NB4 (cell line): ENCODE data around the gene ALG8.

Experiments
- DNase-seq: peaks from one replicate; pipeline ENCODE4 v3.0.0; 2010; ENCODE audit warnings: low read depth
- H3K4me3 ChIP-seq: one replicate; pipeline ENCODE4 v1.5.1; 2011; ENCODE audit warnings: mild to moderate bottlenecking, low read depth, low read length, moderate library complexity
- MYC ChIP-seq: IDR thresholded peaks from 2 replicates; pipeline ENCODE4 v1.6.1; 2011; ENCODE audit warnings: low read depth, low read length
- POLR2A ChIP-seq: IDR thresholded peaks from 2 replicates; pipeline ENCODE4 v1.6.1; 2011; ENCODE audit warnings: mild to moderate bottlenecking; ENCODE audit not compliant: insufficient read length; ENCODE audit errors: extremely low read depth
- TF ChIP-seq, protein P1 (sequence below): IDR thresholded peaks from one replicate; pipeline ENCODE4 v1.5.1; 2012; ENCODE audit warnings: low read depth, low read length
- TF ChIP-seq, protein P2 (sequence below): IDR thresholded peaks from 2 replicates; pipeline ENCODE4 v1.6.1; 2011; ENCODE audit warnings: low read depth, low read length

The ALG8 gene

DNA sequence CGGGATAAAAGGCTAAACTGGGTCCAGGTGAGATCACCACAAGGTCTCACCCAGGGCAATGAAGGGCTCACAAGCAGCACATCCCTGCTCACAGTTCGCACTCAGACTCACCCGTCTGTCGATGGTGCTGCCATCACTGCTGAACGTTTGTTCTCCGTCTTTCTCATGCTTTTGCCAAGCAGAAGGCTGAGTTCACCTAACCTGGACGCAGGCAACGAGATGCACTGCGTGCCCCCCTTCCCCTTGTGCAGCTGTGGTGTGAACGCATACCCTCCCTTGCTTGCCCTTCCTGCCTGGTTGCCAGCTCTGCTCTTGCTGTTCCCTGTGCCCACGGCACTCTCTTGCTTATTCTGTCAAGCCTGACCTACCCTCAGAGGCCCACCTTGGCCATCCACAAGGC, 31.0 kb upstream of the ALG8 start:
- DNase-seq: no peak
- TF ChIP-seq MYC (no peak), POLR2A (no peak)
- TF ChIP-seq, protein P1, sequence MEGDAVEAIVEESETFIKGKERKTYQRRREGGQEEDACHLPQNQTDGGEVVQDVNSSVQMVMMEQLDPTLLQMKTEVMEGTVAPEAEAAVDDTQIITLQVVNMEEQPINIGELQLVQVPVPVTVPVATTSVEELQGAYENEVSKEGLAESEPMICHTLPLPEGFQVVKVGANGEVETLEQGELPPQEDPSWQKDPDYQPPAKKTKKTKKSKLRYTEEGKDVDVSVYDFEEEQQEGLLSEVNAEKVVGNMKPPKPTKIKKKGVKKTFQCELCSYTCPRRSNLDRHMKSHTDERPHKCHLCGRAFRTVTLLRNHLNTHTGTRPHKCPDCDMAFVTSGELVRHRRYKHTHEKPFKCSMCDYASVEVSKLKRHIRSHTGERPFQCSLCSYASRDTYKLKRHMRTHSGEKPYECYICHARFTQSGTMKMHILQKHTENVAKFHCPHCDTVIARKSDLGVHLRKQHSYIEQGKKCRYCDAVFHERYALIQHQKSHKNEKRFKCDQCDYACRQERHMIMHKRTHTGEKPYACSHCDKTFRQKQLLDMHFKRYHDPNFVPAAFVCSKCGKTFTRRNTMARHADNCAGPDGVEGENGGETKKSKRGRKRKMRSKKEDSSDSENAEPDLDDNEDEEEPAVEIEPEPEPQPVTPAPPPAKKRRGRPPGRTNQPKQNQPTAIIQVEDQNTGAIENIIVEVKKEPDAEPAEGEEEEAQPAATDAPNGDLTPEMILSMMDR: no peak
- TF ChIP-seq, protein P2, sequence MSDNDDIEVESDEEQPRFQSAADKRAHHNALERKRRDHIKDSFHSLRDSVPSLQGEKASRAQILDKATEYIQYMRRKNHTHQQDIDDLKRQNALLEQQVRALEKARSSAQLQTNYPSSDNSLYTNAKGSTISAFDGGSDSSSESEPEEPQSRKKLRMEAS: no peak
- no peak overlapping the region for H3K4me3 ChIP-seq

DNA sequence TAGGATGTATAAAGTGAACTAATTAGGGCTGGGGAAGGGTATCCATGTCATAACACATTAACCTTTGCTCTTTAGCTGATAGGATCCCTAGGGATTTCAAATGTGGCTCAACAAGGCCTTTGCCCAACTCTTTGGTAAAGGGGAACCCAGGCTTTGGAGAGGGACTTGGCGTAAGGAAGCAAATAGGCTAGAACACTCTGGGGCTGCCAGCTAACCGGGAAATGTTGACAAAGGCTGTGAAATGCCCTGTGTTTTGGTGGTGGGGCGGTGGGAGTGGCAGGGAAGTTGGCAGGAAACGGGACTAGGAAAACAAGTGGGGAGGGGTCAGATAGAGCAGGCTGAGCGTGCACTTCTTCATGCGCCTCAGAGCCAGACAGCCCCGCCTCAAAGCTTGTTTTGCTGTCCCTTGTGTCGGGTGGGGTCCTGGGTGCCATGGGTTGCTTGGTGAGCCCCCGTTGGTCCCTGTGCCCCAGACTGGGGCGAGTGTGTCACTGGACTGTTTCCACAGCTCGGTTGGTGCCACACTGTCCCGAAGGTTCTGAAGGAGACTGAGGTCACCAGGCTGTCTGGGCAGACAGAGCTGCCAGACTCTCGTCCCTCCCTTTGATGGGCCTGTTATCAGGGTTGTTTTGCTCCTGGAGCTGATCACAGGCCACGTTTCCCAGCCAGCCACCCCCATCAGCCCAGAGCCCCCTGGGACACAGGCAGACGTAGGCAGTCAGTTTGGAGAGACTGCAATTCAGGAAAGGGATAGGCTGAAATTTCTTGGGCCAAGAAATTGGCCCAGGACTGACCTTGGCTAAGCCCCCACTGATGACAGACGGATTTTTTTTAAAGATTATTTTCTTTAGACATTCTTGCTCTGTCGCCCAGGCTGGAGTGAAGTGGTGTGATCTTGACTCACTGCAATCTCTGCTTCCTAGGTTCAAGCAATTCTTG, 29.4 kb upstream of the ALG8 start:
- TF ChIP-seq, protein P1: no peak
- TF ChIP-seq, protein P2: no peak
- TF ChIP-seq MYC (no peak), POLR2A (no peak)
- peak; percentile 35 for DNase-seq
- H3K4me3 ChIP-seq: no peak overlapping the region

DNA sequence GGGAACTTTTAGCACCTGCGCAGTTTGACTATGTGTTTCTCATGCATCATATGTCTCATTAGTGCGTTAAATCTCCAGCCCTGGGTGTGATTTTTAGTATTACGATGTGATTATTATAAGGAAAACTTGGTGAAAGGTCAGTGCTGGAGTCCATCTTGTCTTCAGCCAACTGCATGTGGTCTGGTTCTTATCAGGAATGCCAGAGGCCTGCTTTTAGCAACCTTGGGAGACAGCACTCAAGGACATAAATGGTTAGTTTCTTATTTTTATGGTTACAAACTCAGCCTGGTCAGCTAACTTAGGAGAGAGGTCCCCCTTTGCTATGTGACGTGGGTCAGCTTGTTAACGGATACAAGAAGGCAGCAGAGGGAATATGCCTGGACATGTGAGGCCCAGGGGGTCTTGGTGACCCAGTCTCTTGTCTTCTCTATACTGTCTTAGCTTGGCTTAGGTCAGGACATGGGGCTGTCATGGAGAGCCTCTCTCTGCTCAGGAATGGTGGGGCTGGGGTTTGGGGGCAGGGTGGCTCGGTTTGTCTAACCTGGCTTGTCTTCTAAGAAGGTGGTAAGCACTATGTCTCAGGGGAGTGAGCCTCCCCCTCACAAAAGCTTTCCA, 27.5 kb upstream of the ALG8 start:
- H3K4me3 ChIP-seq: no peak overlapping the region
- DNase-seq: no peak
- TF ChIP-seq, protein P1: no peak
- TF ChIP-seq, protein P2: no peak
- TF ChIP-seq MYC: no peak
- TF ChIP-seq POLR2A: no peak

DNA sequence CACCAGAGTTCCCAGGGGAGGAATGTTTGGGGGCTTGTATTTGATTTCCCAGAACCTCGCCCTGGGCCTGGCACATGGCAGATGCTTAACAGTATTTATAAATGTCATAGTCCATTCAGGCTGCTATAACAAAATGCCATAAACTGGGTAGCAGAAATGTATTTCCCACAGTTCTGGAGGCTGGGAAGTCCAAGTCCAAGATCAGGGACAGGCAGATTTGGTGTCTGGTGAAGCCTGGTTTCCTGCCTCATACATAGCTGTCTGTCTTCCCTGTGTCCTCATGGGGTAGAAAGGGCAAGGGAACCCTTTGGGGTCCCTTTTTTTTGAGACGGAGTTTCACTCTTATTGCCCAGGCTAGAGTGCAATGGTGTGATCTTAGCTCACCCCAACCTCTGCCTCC, 25.0 kb upstream of the ALG8 start:
- TF ChIP-seq MYC: no peak
- TF ChIP-seq, protein P2: no peak
- TF ChIP-seq, protein P1: no peak
- no peak for TF ChIP-seq POLR2A
- no peak for DNase-seq
- H3K4me3 ChIP-seq: no peak overlapping the region

DNA sequence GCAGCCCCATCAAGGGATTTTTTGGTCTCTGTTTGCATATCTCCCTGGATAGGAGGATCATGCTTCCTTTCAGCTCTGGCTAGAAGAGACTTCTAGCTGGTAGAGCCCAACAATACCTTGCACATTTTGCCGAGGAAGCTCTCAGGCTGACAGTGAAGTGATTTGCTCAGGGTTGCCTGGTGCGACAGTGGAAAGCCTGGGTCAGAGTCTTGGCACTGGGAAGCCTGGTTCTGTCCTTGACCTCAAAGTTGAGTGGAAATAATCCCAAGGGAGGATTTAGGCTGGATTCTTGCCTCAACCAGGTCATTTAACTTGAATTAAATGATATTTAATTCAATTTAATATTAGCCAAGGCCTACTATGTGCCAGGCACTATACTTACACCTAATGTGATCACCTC, 24.4 kb upstream of the ALG8 start:
- no peak overlapping the region for H3K4me3 ChIP-seq
- TF ChIP-seq MYC (no peak), POLR2A (no peak)
- TF ChIP-seq, protein P1: no peak
- TF ChIP-seq, protein P2: no peak
- DNase-seq: no peak
